ENCODE results near the gene WBP1L.
"Not testable (repeated sequence)": the region's sequence is repeated elsewhere in the genome, so short reads cannot be mapped to it uniquely, and the experiment has no call there.

WBP1L gene

GRCh38 chr10:102743588-102744373 is at the start of gene WBP1L:
Gene WBP1L, plus strand, starts transcription at chr10:102743948. Its CDS starts 106 bp downstream, at chr10:102744054.
- peak; percentile 95 for DNase-seq (ENCODE audit: insufficient read length, low spot score)
- peak; percentile 97 for FAIRE-seq

GRCh38 chr10:102695401-102695800 is 48.3 kb upstream of the WBP1L start:
- not testable (repeated sequence) for FAIRE-seq; DNase-seq (ENCODE audit: insufficient read length, low spot score)

GRCh38 chr10:102696736-102697135 is 47.0 kb upstream of the WBP1L start:
- DNase-seq (ENCODE audit: insufficient read length, low spot score) (no peak), FAIRE-seq (no peak)

- DNase-seq (ENCODE audit: insufficient read length, low spot score): no peak
- FAIRE-seq: no peak
Observed at GRCh38 chr10:102698894-102699293, 44.9 kb upstream of the WBP1L start.

GRCh38 chr10:102701272-102701671 is 42.5 kb upstream of the WBP1L start:
- FAIRE-seq (no peak), DNase-seq (ENCODE audit: insufficient read length, low spot score) (no peak)

- FAIRE-seq (no peak), DNase-seq (ENCODE audit: insufficient read length, low spot score) (no peak)
Observed at GRCh38 chr10:102701796-102702195, 42.0 kb upstream of the WBP1L start.

GRCh38 chr10:102702742-102703141 is 41.0 kb upstream of the WBP1L start:
- FAIRE-seq: no peak
- DNase-seq (ENCODE audit: insufficient read length, low spot score): no peak

- FAIRE-seq (peak; percentile 51), DNase-seq (ENCODE audit: insufficient read length, low spot score) (no peak)
Observed at GRCh38 chr10:102704915-102705314, 38.8 kb upstream of the WBP1L start.

GRCh38 chr10:102705531-102705930 is 38.2 kb upstream of the WBP1L start:
- DNase-seq (ENCODE audit: insufficient read length, low spot score) (no peak), FAIRE-seq (no peak)

- peak; percentile 46 for DNase-seq (ENCODE audit: insufficient read length, low spot score)
- no peak for FAIRE-seq
Observed at GRCh38 chr10:102710609-102711008, 33.1 kb upstream of the WBP1L start.

- no peak for DNase-seq (ENCODE audit: insufficient read length, low spot score)
- FAIRE-seq: no peak
Observed at GRCh38 chr10:102712089-102712488, 31.7 kb upstream of the WBP1L start.

- DNase-seq (ENCODE audit: insufficient read length, low spot score) (no peak), FAIRE-seq (no peak)
Observed at GRCh38 chr10:102712843-102713538, 30.8 kb upstream of the WBP1L start.

GRCh38 chr10:102713539-102713813 is 30.3 kb upstream of the WBP1L start:
- FAIRE-seq: no peak

GRCh38 chr10:102713814-102714620 is 29.7 kb upstream of the WBP1L start, which contains the start of gene ARL3:
Gene ARL3, minus strand, starts transcription at chr10:102714397. Its CDS starts 122 bp downstream, at chr10:102714275.
- FAIRE-seq: peak; percentile 97
- peak; percentile 96 for DNase-seq (ENCODE audit: insufficient read length, low spot score)

More at GRCh38 chr10:102713539-102713813, 30.3 kb upstream of the WBP1L start:
- DNase-seq (ENCODE audit: insufficient read length, low spot score): no peak

GRCh38 chr10:102714621-102715455 is 28.9 kb upstream of the WBP1L start, which contains the start of gene SFXN2:
Gene SFXN2, plus strand, starts transcription at chr10:102714636. Its CDS starts 12,001 bp downstream, at chr10:102726637.
- FAIRE-seq: no peak
- no peak for DNase-seq (ENCODE audit: insufficient read length, low spot score)

- DNase-seq (ENCODE audit: insufficient read length, low spot score) (no peak), FAIRE-seq (no peak)
Observed at GRCh38 chr10:102715880-102716279, 27.9 kb upstream of the WBP1L start.

- not testable (repeated sequence) for DNase-seq (ENCODE audit: insufficient read length, low spot score); FAIRE-seq
Observed at GRCh38 chr10:102716900-102717565, 26.7 kb upstream of the WBP1L start.

- no peak for FAIRE-seq
Observed at GRCh38 chr10:102718220-102718619, 25.5 kb upstream of the WBP1L start.

GRCh38 chr10:102720337-102720736 is 23.4 kb upstream of the WBP1L start:
- DNase-seq (ENCODE audit: insufficient read length, low spot score): no peak
- no peak for FAIRE-seq

More at GRCh38 chr10:102718220-102718619, 25.5 kb upstream of the WBP1L start:
- no peak for DNase-seq (ENCODE audit: insufficient read length, low spot score)

Data from HTR-8/SVneo (cell line).